Measurements from ENCODE around the gene MTHFR.
A peak's percentile ranks its signal among the peaks of the same experiment; 100 is the strongest.

The MTHFR gene

DNA sequence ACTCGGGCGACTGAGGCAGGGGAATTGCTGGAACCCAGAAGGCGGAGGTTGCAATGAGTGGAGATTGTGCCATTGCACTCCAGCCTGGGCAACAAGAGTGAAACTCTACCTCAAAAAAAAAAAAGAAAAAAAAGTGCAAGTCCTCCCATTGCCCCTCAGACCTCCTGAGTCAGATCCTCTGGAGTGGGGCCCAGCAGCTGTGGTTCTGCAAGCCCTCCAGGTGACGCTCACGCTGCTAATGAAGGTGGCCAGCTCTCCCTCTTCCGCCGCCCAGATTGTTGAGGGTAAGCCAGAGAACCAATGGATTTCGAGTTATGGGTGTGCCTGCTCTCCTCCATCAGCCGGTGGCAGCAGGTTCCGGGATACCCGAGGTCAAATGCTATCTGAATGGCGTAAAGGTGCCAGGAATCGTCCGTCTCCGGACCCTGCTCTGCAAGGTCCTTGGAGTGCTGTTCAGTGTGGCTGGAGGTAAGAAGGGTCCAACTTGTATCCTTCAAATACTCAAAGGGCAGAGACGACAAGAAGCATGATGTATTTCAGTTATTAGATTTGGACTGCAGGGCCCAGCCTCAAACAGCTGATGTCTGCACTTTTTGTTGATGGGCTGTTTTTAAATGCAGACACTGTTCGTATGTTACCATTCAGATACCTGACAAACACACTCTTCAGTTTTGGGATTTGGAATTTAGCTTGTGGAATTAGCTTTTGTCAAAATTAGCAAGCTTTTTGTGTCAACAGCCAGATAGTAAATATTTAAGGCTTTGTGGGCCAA lies 17.8 kb upstream of the MTHFR start:
- no peaks in the 10 kb centered on the region for H3K27me3 ChIP-seq (ENCODE audit: insufficient read depth, poor library complexity, severe bottlenecking)
- H3K36me3 ChIP-seq (ENCODE audit: low read depth) = peaks cover 90% of the 10 kb centered on the region
- no peak overlapping the region for H3K4me3 ChIP-seq (ENCODE audit: severe bottlenecking)
- H3K27ac ChIP-seq (ENCODE audit: poor library complexity, severe bottlenecking) = no peak overlapping the region
- peaks cover 10% of the 10 kb centered on the region for H3K4me1 ChIP-seq (ENCODE audit: insufficient read depth, poor library complexity, severe bottlenecking)
- TF ChIP-seq, protein P1, sequence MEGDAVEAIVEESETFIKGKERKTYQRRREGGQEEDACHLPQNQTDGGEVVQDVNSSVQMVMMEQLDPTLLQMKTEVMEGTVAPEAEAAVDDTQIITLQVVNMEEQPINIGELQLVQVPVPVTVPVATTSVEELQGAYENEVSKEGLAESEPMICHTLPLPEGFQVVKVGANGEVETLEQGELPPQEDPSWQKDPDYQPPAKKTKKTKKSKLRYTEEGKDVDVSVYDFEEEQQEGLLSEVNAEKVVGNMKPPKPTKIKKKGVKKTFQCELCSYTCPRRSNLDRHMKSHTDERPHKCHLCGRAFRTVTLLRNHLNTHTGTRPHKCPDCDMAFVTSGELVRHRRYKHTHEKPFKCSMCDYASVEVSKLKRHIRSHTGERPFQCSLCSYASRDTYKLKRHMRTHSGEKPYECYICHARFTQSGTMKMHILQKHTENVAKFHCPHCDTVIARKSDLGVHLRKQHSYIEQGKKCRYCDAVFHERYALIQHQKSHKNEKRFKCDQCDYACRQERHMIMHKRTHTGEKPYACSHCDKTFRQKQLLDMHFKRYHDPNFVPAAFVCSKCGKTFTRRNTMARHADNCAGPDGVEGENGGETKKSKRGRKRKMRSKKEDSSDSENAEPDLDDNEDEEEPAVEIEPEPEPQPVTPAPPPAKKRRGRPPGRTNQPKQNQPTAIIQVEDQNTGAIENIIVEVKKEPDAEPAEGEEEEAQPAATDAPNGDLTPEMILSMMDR (IDR thresholded peaks at IDR 0.05; ENCODE audit: poor library complexity, severe bottlenecking) = no peak
- no peaks in the 10 kb centered on the region for H3K9me3 ChIP-seq (ENCODE audit: severe bottlenecking)
- ATAC-seq (ENCODE audit: low read depth) (no peak), DNase-seq (ENCODE audit: low spot score) (no peak)

DNA sequence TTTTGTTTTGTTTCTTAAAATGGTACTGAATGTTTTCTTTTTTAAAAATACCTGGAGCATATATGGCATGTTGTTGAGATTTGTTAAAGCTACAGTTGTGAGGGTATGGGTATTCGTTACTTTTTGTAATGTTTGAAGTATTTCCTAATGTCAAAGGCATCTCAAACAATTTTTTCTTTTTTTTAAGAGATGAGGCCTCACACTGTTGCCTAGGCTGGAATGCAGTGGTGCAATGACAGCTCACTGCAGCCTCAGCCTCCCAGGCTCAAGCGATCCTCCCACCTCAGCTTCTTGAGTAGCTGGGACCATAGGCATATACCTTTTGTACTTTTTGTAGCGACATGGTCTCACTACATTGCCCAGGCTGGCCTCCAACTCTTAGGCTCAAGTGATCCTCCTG lies 16.3 kb upstream of the MTHFR start:
- Histone ChIP-seq H3K27me3 (ENCODE audit: insufficient read depth, poor library complexity, severe bottlenecking) (no peaks in the 10 kb centered on the region), H3K36me3 (ENCODE audit: low read depth) (peaks cover 90% of the 10 kb centered on the region), H3K9me3 (ENCODE audit: severe bottlenecking) (no peaks in the 10 kb centered on the region), H3K4me3 (ENCODE audit: severe bottlenecking) (no peak overlapping the region), H3K4me1 (ENCODE audit: insufficient read depth, poor library complexity, severe bottlenecking) (peaks cover 10% of the 10 kb centered on the region), H3K27ac (ENCODE audit: poor library complexity, severe bottlenecking) (peak overlapping the region; percentile 67)
- TF ChIP-seq, protein P1 (IDR thresholded peaks at IDR 0.05; ENCODE audit: poor library complexity, severe bottlenecking) = no peak
- DNase-seq (ENCODE audit: low spot score) (no peak), ATAC-seq (ENCODE audit: low read depth) (no peak)

DNA sequence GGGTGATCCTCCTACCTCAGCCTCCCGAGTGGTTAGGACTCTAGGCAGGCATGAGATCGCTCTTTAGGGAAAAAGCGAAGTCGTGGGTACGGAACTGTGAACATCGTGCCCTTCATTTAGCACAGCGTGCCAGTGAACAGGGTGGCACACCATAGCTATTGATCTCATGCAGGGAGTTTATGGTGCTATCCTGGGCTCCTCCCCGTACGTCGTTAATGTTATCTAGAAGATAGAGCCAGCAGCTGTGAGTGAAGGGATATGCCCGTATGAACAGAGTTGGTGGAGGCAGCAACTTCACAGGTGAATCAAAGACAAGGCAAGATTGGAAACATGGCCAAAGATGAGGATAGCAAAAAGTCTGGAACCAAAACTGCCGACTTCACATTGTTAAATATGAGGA lies 11.4 kb upstream of the MTHFR start:
- Histone ChIP-seq H3K4me3 (ENCODE audit: severe bottlenecking) (no peak overlapping the region), H3K36me3 (ENCODE audit: low read depth) (peaks cover 96% of the 10 kb centered on the region)

DNA sequence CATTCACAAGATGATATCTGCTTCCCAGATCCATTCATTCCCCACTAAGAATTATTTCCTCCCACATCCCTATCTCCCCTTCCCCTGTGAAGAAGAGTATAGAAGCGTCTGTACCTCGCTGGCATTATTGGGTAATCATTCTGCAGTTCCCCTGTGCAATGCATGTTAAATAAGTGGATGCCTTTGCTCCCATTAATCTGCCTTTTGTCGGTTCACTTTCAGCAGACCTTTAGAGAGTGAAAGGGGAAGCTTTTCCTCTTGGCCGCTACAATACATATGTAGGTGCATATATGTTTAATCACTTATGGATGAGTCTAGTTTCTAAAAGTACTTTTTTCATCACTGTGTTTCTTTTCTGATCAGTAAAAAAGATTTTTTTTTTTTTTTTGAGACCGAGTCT lies 7.3 kb upstream of the MTHFR start:
- TF ChIP-seq, protein P1 (IDR thresholded peaks at IDR 0.05; ENCODE audit: poor library complexity, severe bottlenecking) = no peak
- Histone ChIP-seq H3K27me3 (ENCODE audit: insufficient read depth, poor library complexity, severe bottlenecking) (no peaks in the 10 kb centered on the region), H3K27ac (ENCODE audit: poor library complexity, severe bottlenecking) (no peak overlapping the region), H3K9me3 (ENCODE audit: severe bottlenecking) (no peaks in the 10 kb centered on the region), H3K4me3 (ENCODE audit: severe bottlenecking) (no peak overlapping the region), H3K4me1 (ENCODE audit: insufficient read depth, poor library complexity, severe bottlenecking) (peaks cover 3% of the 10 kb centered on the region), H3K36me3 (ENCODE audit: low read depth) (peaks cover 100% of the 10 kb centered on the region)
- no peak for ATAC-seq (ENCODE audit: low read depth)
- no peak for DNase-seq (ENCODE audit: low spot score)

More for the DNA sequence above, 11.4 kb upstream of the MTHFR start:
- DNase-seq (ENCODE audit: low spot score) = no peak
- H3K9me3 ChIP-seq (ENCODE audit: severe bottlenecking) = no peaks in the 10 kb centered on the region
- TF ChIP-seq, protein P1 (IDR thresholded peaks at IDR 0.05; ENCODE audit: poor library complexity, severe bottlenecking) = no peak
- H3K27ac ChIP-seq (ENCODE audit: poor library complexity, severe bottlenecking) = no peak overlapping the region
- no peaks in the 10 kb centered on the region for H3K27me3 ChIP-seq (ENCODE audit: insufficient read depth, poor library complexity, severe bottlenecking)
- H3K4me1 ChIP-seq (ENCODE audit: insufficient read depth, poor library complexity, severe bottlenecking) = peaks cover 10% of the 10 kb centered on the region
- ATAC-seq (ENCODE audit: low read depth) = no peak

DNA sequence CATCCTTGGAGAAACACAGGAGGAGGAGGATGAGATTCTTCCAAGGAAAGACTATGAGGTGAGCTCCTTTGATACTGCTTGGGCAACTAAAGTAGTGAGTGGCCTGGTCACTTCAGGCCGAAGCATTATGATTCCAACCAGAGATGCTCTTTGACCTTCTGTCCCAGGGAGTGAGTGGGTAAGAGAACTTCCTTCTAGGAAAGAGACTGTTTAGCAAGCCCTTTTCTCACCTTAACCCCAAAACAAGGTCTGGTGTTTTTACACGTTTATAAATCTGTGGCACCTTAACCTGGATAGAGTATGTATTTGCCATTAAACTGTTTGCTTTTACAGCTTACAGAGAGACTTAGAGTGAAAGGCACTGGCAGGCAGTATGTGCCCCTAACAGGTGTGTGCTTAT lies 1.4 kb upstream of the MTHFR start:
- TF ChIP-seq, protein P1 (IDR thresholded peaks at IDR 0.05; ENCODE audit: poor library complexity, severe bottlenecking) = no peak
- peaks cover 17% of the 10 kb centered on the region for H3K4me1 ChIP-seq (ENCODE audit: insufficient read depth, poor library complexity, severe bottlenecking)

More for the DNA sequence above, 1.4 kb upstream of the MTHFR start:
- ATAC-seq (ENCODE audit: low read depth) (no peak), DNase-seq (ENCODE audit: low spot score) (no peak)
- no peaks in the 10 kb centered on the region for H3K9me3 ChIP-seq (ENCODE audit: severe bottlenecking)
- H3K36me3 ChIP-seq (ENCODE audit: low read depth) = peaks cover 53% of the 10 kb centered on the region
- H3K27me3 ChIP-seq (ENCODE audit: insufficient read depth, poor library complexity, severe bottlenecking) = no peaks in the 10 kb centered on the region
- peak overlapping the region; percentile 83 for H3K4me3 ChIP-seq (ENCODE audit: severe bottlenecking)
- peak overlapping the region; percentile 94 for H3K27ac ChIP-seq (ENCODE audit: poor library complexity, severe bottlenecking)

Data from RWPE2 (cell line).